ENCODE data around the gene RGL1.

Gene RGL1

GRCh38 chr1:183898001-183898396 is 93.1 kb downstream of the RGL1 start:
- no peaks in the 10 kb centered on the region for H3K36me3 ChIP-seq (ENCODE audit: insufficient read depth, low read length)
- no peak for TF ChIP-seq EZH2phosphoT487 (IDR thresholded peaks at IDR 0.05; ENCODE audit: borderline replicate concordance)
- no peak for TF ChIP-seq CTCF (conservative IDR thresholded peaks at IDR 0.05; ENCODE audit: low read length)
- no peaks in the 10 kb centered on the region for H3F3A ChIP-seq (ENCODE audit: low read depth)
- H3K27me3 ChIP-seq (ENCODE audit: insufficient read depth, low read length, poor library complexity, severe bottlenecking): no peaks in the 10 kb centered on the region
- no peaks in the 10 kb centered on the region for H4K20me1 ChIP-seq (ENCODE audit: insufficient read depth, low read length, poor library complexity, severe bottlenecking)
- H3K9ac ChIP-seq (ENCODE audit: low read depth, low read length, poor library complexity, severe bottlenecking): no peak overlapping the region
- peaks cover 24% of the 10 kb centered on the region for H3K4me1 ChIP-seq (ENCODE audit: insufficient read depth, low read length, poor library complexity, severe bottlenecking)
- H3K4me2 ChIP-seq (ENCODE audit: low read depth, low read length, poor library complexity, severe bottlenecking): no peak overlapping the region
- H2AFZ ChIP-seq (ENCODE audit: low read length): no peak overlapping the region
- no peaks in the 10 kb centered on the region for H3K79me2 ChIP-seq (ENCODE audit: insufficient read depth, low read length)
- no peaks in the 10 kb centered on the region for H3K9me3 ChIP-seq (ENCODE audit: insufficient read depth, low read depth, low read length)
- no peak overlapping the region for H3K4me3 ChIP-seq (ENCODE audit: low read length, poor library complexity, severe bottlenecking)
- no peaks in the 10 kb centered on the region for H3K9me2 ChIP-seq (replicated peaks; ENCODE audit: low read depth, low read length)

GRCh38 chr1:183898610-183899009 is 93.7 kb downstream of the RGL1 start:
- Histone ChIP-seq H3K36me3 (ENCODE audit: insufficient read depth, low read length) (no peaks in the 10 kb centered on the region), H2AFZ (ENCODE audit: low read length) (no peak overlapping the region), H3K4me3 (ENCODE audit: low read length, poor library complexity, severe bottlenecking) (no peak overlapping the region)

GRCh38 chr1:183901748-183902330 is 96.9 kb downstream of the RGL1 start:
- Histone ChIP-seq H3K9ac (ENCODE audit: low read depth, low read length, poor library complexity, severe bottlenecking) (no peak overlapping the region), H3K79me2 (ENCODE audit: insufficient read depth, low read length) (no peaks in the 10 kb centered on the region), H3K4me1 (ENCODE audit: insufficient read depth, low read length, poor library complexity, severe bottlenecking) (peaks cover 27% of the 10 kb centered on the region), H3K9me3 (ENCODE audit: insufficient read depth, low read depth, low read length) (no peaks in the 10 kb centered on the region), H3K9me2 (replicated peaks; ENCODE audit: low read depth, low read length) (no peaks in the 10 kb centered on the region), H4K20me1 (ENCODE audit: insufficient read depth, low read length, poor library complexity, severe bottlenecking) (no peaks in the 10 kb centered on the region), H3K4me2 (ENCODE audit: low read depth, low read length, poor library complexity, severe bottlenecking) (no peak overlapping the region), H3K27me3 (ENCODE audit: insufficient read depth, low read length, poor library complexity, severe bottlenecking) (no peaks in the 10 kb centered on the region), H2AFZ (ENCODE audit: low read length) (no peak overlapping the region), H3K4me3 (ENCODE audit: low read length, poor library complexity, severe bottlenecking) (no peak overlapping the region), H3K36me3 (ENCODE audit: insufficient read depth, low read length) (no peaks in the 10 kb centered on the region), H3F3A (ENCODE audit: low read depth) (no peaks in the 10 kb centered on the region)
- TF ChIP-seq EZH2phosphoT487 (IDR thresholded peaks at IDR 0.05; ENCODE audit: borderline replicate concordance) (no peak), CTCF (conservative IDR thresholded peaks at IDR 0.05; ENCODE audit: low read length) (no peak)

More at GRCh38 chr1:183898610-183899009, 93.7 kb downstream of the RGL1 start:
- no peak overlapping the region for H3K9ac ChIP-seq (ENCODE audit: low read depth, low read length, poor library complexity, severe bottlenecking)
- TF ChIP-seq EZH2phosphoT487 (IDR thresholded peaks at IDR 0.05; ENCODE audit: borderline replicate concordance): no peak
- no peak for TF ChIP-seq CTCF (conservative IDR thresholded peaks at IDR 0.05; ENCODE audit: low read length)
- H3K79me2 ChIP-seq (ENCODE audit: insufficient read depth, low read length): no peaks in the 10 kb centered on the region
- H4K20me1 ChIP-seq (ENCODE audit: insufficient read depth, low read length, poor library complexity, severe bottlenecking): no peaks in the 10 kb centered on the region
- H3K9me3 ChIP-seq (ENCODE audit: insufficient read depth, low read depth, low read length): no peaks in the 10 kb centered on the region
- no peak overlapping the region for H3K4me2 ChIP-seq (ENCODE audit: low read depth, low read length, poor library complexity, severe bottlenecking)
- H3F3A ChIP-seq (ENCODE audit: low read depth): no peaks in the 10 kb centered on the region
- peaks cover 30% of the 10 kb centered on the region for H3K4me1 ChIP-seq (ENCODE audit: insufficient read depth, low read length, poor library complexity, severe bottlenecking)
- H3K27me3 ChIP-seq (ENCODE audit: insufficient read depth, low read length, poor library complexity, severe bottlenecking): no peaks in the 10 kb centered on the region
- H3K9me2 ChIP-seq (replicated peaks; ENCODE audit: low read depth, low read length): no peaks in the 10 kb centered on the region
